ENCODE measurements around the gene TRIP11.

Gene TRIP11

GRCh38 chr14:92033433-92033832 lies 6.4 kb downstream of the TRIP11 start:
- ChIA-PET POLR2A (ENCODE audit: low non-redundant PET) (no interaction called here), CTCF (no interaction called here)

DNA sequence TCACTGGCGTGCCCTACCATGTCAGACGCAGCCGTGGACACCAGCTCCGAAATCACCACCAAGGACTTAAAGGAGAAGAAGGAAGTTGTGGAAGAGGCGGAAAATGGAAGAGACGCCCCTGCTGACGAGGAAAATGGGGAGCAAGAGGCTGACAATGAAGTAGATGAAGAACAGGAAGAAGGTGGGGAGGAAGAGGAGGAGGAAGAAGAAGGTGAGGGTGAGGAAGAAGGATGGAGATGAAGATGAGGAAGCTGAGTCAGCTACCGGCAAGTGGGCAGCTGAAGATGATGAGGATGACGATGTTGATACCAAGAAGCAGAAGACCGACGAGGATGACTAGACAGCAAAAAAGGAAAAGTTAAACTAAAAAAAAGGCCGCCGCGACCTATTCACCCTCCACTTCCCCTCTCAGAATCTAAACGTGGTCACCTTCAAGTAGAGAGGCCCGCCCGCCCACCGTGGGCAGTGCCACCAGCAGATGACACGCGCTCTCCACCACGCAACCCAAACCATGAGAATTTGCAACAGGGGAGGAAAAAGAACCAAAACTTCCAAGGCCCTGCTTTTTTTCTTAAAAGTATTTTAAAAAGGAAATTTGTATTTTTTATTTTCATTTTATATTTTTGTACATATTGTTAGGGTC lies 13.2 kb downstream of the TRIP11 start:
- ChIA-PET CTCF (no interaction called here), POLR2A (ENCODE audit: low non-redundant PET) (no interaction called here)
- DNase-seq (ENCODE audit: low spot score), result no peak
- H3K27ac ChIP-seq, result no peak overlapping the region
- TF ChIP-seq CTCF (conservative IDR thresholded peaks at IDR 0.05; ENCODE audit: low read depth), result no peak

More at GRCh38 chr14:92033433-92033832, 6.4 kb downstream of the TRIP11 start:
- H3K27ac ChIP-seq, result no peak overlapping the region
- no peak for DNase-seq (ENCODE audit: low spot score)
- no peak for TF ChIP-seq CTCF (conservative IDR thresholded peaks at IDR 0.05; ENCODE audit: low read depth)

DNA sequence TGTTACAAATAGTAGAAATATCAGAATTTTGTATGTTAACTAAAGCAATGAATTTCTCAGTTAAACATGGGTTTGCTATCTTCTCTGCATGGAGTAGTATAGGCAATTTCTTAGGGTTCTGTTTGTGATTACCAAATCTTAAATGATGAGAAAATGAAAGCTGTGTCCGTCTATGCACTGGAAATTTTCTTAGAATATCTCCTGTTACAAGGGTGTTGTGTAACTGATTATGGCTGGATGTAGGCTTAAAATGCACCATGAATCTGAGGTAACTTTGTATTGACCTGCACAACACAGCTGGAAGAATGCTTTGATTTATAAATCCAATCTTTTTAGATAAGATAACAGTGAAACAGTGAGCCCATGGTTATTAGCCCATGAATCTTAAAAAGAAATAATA lies 17.8 kb downstream of the TRIP11 start:
- DNase-seq (ENCODE audit: low spot score), result no peak
- CTCF ChIA-PET, result no interaction called here
- H3K27ac ChIP-seq, result no peak overlapping the region
- POLR2A ChIA-PET (ENCODE audit: low non-redundant PET), result no interaction called here
- TF ChIP-seq CTCF (conservative IDR thresholded peaks at IDR 0.05; ENCODE audit: low read depth), result no peak

DNA sequence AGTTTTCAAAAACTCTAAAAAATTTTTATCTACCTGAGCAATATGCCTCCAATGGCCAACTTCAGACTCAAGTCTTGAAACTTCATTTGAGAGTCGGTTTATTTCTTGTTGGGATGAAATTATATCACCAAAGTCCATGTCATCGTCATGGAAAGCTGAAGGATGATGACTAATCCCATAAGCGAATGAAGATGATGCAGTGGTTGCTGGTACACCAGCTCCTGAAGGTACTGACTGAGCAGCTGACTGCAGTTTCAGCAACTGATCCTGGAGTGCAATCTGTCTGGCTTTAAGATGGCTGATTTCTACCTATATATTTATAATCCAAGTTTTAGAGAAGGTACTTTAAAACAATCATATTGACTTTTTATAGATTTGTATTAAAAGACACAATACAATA lies 18.3 kb downstream of the TRIP11 start:
- CTCF ChIA-PET, result interaction anchor here (0.6 kb wide), 1 partner anchor 373 kb away, joined by 3 read pairs; no protein-coding TSS in a partner anchor
- H3K27ac ChIP-seq, result no peak overlapping the region
- POLR2A ChIA-PET (ENCODE audit: low non-redundant PET), result no interaction called here
- no peak for TF ChIP-seq CTCF (conservative IDR thresholded peaks at IDR 0.05; ENCODE audit: low read depth)
- no peak for DNase-seq (ENCODE audit: low spot score)

DNA sequence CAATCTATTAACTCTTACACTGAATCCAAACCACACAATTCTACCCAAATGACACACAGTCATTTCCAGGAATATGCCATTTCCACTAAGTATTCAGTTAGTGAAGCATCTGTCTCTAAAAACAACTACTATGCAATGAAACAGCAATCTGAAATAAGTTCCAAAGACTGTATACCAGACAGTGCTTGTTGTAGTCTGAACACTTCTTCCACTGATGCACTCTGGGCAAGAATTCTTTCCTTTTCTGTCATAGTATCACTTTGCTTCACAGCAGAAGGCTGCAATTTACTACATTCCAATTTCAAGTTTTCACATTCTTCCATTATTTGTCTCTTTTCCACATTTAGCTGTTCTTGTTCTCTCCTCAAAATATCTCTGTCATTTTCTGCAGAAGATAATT lies 25.8 kb downstream of the TRIP11 start:
- TF ChIP-seq CTCF (conservative IDR thresholded peaks at IDR 0.05; ENCODE audit: low read depth), result no peak
- DNase-seq (ENCODE audit: low spot score), result no peak
- ChIA-PET CTCF (interaction anchor here (0.6 kb wide), 1 partner anchor 24 kb away, joined by 3 read pairs; no protein-coding TSS in a partner anchor), POLR2A (ENCODE audit: low non-redundant PET) (no interaction called here)
- H3K27ac ChIP-seq, result no peak overlapping the region

DNA sequence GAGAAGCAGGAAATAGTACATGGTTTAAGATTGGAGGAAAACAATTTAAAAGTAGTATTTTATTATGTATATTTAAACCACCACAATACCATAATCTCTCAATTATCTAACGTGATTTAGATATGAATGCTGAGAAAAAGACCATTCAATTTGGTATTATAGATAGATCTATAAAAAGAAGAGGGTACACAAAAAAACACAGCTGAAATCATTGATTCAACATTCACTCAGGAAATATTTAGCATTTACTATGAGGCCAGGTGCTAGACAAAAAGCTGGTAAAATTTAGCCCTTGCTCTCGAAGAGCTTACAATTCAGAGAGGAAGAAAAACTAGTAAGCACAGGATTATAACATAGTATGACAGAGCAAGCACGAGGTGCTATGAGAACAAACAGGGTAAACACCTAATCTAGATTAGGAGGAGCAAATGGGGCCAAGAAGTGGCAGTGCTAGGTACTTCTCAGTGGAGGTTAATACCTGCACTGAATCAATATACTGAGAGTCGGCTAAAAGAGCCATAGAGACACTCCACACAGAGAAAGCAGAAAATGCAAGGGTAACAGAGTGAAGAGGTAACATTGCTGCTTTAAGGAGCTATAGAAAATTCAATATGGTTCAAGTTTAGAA lies 27.6 kb downstream of the TRIP11 start:
- no peak for DNase-seq (ENCODE audit: low spot score)
- no peak for TF ChIP-seq CTCF (conservative IDR thresholded peaks at IDR 0.05; ENCODE audit: low read depth)
- ChIA-PET POLR2A (ENCODE audit: low non-redundant PET) (no interaction called here), CTCF (no interaction called here)
- H3K27ac ChIP-seq, result no peak overlapping the region

Data from RWPE1 (cell line).